Stimulated activated CD8-positive, alpha-beta memory T cell treated with anti-CD3 and anti-CD28 coated beads, Interleukin-15, amount 100 ng/mL, for 1 hour (primary cell): ENCODE measurements around the gene CELF1.
"Not testable (repeated sequence)": the region's sequence is repeated elsewhere in the genome, so short reads cannot be mapped to it uniquely, and the experiment has no call there.

Experiments
- DNase-seq: peaks from one replicate; pipeline ENCODE4 v3.0.0-alpha.2; 2020; ENCODE audit warnings: low read depth

CELF1 gene

DNA sequence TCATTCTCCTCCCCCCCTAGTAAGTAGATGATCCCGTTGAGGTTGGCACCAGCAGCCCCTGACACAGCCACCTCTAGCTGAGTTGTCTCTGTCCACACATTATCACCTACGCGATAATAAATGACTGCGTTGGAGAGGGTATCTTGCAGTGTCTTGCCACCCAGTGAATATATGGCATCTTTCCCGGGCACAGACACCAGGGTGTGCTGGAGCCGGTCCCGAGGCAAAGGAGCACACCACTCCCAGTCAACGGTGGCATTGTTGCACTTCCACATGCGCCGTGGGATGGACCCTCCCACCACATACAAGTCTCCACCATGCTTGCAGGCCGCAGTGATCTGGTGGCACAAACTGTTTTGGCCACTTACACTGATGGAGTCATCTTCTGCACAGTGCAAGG lies 20.4 kb upstream of the CELF1 start:
- no peak for DNase-seq

- DNase-seq: no peak
These were observed 19.9 kb upstream of the CELF1 start for GRCh38 chr11:47572715-47573255.

- DNase-seq: no peak
These were observed 19.0 kb upstream of the CELF1 start for GRCh38 chr11:47571895-47572294.

DNA sequence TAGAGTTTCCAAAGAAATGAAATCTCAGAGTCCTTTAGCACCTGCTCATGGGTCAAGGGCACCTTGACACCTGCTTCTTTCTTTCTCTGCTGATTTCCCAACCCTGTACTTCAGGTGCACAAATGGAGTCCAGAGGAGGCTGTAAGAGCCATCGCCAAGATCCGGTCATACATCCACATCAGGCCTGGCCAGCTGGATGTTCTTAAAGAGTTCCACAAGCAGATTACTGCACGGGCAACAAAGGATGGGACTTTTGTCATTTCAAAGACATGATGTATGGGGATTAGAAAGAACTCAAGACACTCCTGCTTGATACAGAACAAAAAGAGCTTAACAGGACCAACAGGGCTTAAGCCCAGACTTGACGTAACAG lies 18.4 kb upstream of the CELF1 start:
- no peak for DNase-seq

GRCh38 chr11:47570651-47571356 lies 17.9 kb upstream of the CELF1 start:
- no peak for DNase-seq

DNA sequence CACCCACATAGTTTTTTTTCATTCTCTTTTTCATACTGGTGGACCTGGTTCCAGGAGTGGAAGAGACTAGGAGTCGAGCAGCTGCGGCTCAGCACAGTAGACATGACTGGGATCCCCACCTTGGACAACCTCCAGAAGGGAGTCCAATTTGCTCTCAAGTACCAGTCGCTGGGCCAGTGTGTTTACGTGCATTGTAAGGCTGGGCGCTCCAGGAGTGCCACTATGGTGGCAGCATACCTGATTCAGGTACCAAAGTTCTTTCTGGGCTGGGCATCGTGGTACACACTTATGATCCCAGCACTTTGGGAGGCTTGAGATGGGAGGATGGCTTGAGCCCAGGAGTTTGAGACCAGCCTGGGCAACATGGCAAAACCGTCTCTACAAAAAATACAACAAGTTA lies 16.7 kb upstream of the CELF1 start:
- no peak for DNase-seq

- no peak for DNase-seq
These were observed 13.3 kb upstream of the CELF1 start for GRCh38 chr11:47566149-47566698.

GRCh38 chr11:47565340-47566148 lies 12.6 kb upstream of the CELF1 start, which contains the start of gene PTPMT1:
PTPMT1 (plus strand) TSS chr11:47565599; CDS start chr11:47565623, 24 bp downstream.
- no peak for DNase-seq

DNA sequence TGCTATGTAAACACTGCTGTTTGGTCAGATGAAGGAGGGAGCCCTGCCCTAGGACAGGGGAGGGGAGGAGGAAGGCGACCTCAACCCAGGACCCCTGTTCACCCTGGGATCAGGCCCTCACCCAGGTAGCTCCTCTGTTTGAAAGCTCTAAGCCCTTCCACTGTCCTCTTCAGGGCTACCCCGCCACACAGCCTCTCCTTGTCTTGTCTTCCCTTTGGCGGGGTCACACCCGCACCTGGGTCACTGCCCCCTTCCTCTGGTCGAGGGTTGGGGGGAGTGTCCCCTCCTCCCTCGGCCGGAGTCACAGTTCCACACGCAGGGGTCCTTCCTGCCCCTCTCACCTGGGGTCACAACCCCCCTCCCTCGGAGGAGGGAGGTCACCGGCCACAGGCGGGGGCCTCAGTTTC lies 12.0 kb upstream of the CELF1 start:
- DNase-seq: no peak

GRCh38 chr11:47564366-47564765 lies 11.4 kb upstream of the CELF1 start:
- not testable (repeated sequence) for DNase-seq

GRCh38 chr11:47562393-47562792 lies 9.5 kb upstream of the CELF1 start:
- not testable (repeated sequence) for DNase-seq

DNA sequence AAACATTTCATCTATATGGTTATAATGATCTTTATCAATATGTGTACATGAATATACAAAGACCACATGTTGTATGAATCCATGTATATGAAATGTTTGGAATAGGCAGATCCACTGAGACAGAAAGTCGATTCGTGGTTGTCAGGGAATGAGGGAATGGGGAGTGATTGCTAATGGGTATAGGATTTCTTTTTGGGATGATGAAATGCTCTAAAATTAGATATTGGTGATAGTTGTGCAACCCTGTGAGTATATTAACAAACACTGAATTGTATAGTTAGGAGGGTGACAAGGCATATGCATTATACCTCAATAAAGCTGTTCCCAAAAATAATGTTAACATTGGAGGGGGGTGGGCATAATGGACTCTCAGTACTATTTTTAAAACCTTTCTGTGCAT lies 7.5 kb upstream of the CELF1 start:
- no peak for DNase-seq

GRCh38 chr11:47558695-47559094 lies 5.8 kb upstream of the CELF1 start:
- DNase-seq: no peak

DNA sequence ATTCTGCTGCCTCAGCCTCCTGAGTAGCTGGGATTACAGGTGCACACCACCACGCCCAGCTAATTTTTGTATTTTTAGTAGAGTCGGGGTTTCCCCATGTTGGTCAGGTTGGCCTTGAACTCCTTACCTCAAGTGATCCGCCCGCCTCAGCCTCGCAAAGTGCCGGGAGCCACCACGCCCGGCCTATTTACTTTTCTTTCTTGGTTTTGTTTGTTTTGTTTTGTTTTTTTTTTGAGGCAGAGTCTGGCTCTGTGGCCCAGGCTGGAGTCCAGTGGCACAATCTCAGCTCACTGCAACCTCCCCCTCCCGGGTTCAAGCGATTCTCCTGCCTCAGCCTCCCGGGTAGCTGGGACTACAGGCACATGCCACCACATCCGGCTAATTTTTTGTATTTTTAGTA lies 4.1 kb upstream of the CELF1 start:
- not testable (repeated sequence) for DNase-seq

- no peak for DNase-seq
These were observed 443 bp upstream of the CELF1 start for GRCh38 chr11:47553406-47553743.

GRCh38 chr11:47552056-47552565 lies 821 bp downstream of the CELF1 start:
- no peak for DNase-seq

- no peak for DNase-seq
These were observed 1.8 kb downstream of the CELF1 start for GRCh38 chr11:47551086-47551485.

- DNase-seq: no peak
These were observed 2.5 kb downstream of the CELF1 start for GRCh38 chr11:47550288-47551047.

GRCh38 chr11:47546274-47546673 lies 6.7 kb downstream of the CELF1 start:
- not testable (repeated sequence) for DNase-seq

DNA sequence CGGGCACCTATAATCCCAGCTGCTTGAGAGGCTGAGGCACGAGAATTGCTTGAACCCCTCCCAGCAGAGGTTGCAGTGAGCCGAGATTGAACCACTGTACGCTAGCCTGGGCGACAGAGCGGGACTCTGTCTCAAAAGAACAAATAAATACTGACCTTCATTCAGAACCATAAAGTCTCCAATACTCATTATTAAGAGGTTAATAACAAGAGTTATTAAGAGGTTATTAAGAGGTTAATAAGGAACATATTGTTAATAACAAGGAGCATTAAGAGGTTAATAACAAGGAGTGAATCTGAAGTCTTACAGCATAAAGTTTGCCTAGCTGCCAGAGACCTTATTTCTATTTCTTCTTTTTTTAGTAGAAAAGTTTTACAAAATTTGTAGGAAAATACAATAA lies 7.6 kb downstream of the CELF1 start:
- no peak for DNase-seq

DNA sequence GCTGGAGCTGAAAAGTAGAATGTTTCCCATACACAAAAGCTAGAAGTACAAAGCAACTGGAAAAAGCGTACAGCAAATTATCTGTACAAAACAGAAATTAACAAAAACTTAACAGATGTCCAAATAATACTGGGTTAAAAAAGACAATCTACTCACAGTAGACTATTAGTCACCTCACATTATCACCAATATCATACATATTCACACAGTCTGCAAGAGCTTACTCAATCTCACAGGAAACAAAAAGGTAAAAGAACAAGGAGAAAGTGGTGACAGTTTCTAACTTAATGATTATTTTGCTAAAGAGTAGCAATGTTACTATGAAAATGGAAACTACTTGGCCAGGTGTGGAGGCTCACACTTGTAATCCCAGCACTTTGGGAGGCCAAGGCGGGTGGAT lies 11.9 kb downstream of the CELF1 start:
- DNase-seq: no peak

GRCh38 chr11:47539681-47540039 lies 13.3 kb downstream of the CELF1 start:
- no peak for DNase-seq
